GM21529 (cell line): ENCODE data around the gene DEFB126.
"Not testable (repeated sequence)": the region's sequence is repeated elsewhere in the genome, so short reads cannot be mapped to it uniquely, and the experiment has no call there.

Experiments
- ATAC-seq: cut with Tn5 transposase; IDR thresholded peaks from one replicate; pipeline ENCODE4 v1.9.1; 2021; ENCODE audit not compliant: unreplicated experiment

DEFB126 gene

GRCh38 chr20:142290-142689, at the start of gene DEFB126:
DEFB126 (plus strand) TSS chr20:142590; CDS start chr20:142629, 39 bp downstream.
- no peak for ATAC-seq

- ATAC-seq, result no peak
These were observed 48.7 kb upstream of the DEFB126 start for GRCh38 chr20:93641-94040.

- no peak for ATAC-seq
These were observed 47.2 kb upstream of the DEFB126 start for GRCh38 chr20:95215-95614.

- not testable (repeated sequence) for ATAC-seq
These were observed 44.7 kb upstream of the DEFB126 start for GRCh38 chr20:97691-98090.

- ATAC-seq, result no peak
These were observed 40.4 kb upstream of the DEFB126 start for GRCh38 chr20:101975-102374.

GRCh38 chr20:103456-103855, 38.9 kb upstream of the DEFB126 start:
- ATAC-seq, result no peak

- no peak for ATAC-seq
These were observed 30.0 kb upstream of the DEFB126 start for GRCh38 chr20:112396-112795.

- ATAC-seq, result no peak
These were observed 24.9 kb upstream of the DEFB126 start for GRCh38 chr20:117518-117917.

GRCh38 chr20:129786-130323, 12.5 kb upstream of the DEFB126 start:
- not testable (repeated sequence) for ATAC-seq

- no peak for ATAC-seq
These were observed 4.5 kb upstream of the DEFB126 start for GRCh38 chr20:137668-138490.

- ATAC-seq, result no peak
These were observed 3.5 kb downstream of the DEFB126 start for GRCh38 chr20:145877-146276.

- ATAC-seq, result no peak
These were observed 9.7 kb downstream of the DEFB126 start for GRCh38 chr20:152131-152530.

GRCh38 chr20:157154-157553, 14.8 kb downstream of the DEFB126 start, which contains the start of gene DEFB127:
DEFB127 (plus strand) TSS chr20:157454; CDS start chr20:157545, 91 bp downstream.
- no peak for ATAC-seq

GRCh38 chr20:164618-165017, 22.2 kb downstream of the DEFB126 start:
- ATAC-seq, result no peak

- ATAC-seq, result no peak
These were observed 26.5 kb downstream of the DEFB126 start for GRCh38 chr20:168876-169275.

GRCh38 chr20:184288-184687, 41.9 kb downstream of the DEFB126 start:
- ATAC-seq, result no peak

- ATAC-seq, result no peak
These were observed 45.3 kb downstream of the DEFB126 start for GRCh38 chr20:187733-188132.

GRCh38 chr20:189611-190010, 47.2 kb downstream of the DEFB126 start, which contains the start of gene DEFB128:
DEFB128 (minus strand) TSS chr20:189711; CDS start chr20:189623, 88 bp downstream.
- no peak for ATAC-seq
